Epithelial cell of alveolus of lung (primary cell): ENCODE measurements around the gene KIAA1958. TPM values are rescaled to one million over a fixed set of nuclear protein-coding genes. Genes with fewer than 3 reads are reported as not detected.

Experiments used
- total RNA-seq: library from RNA; depleted of rRNA; stranded (reverse); fragments of >200 nt; gene quantifications from 2 replicates; pipeline ENCODE4 v1.2.1, GENCODE V29; 2015

Gene KIAA1958
- total RNA-seq = 1.2 and 3.0 TPM in 2 replicates

GRCh38 chr9:112486221-112487007, at the start of gene KIAA1958:
KIAA1958 (plus strand) TSS chr9:112486827; CDS start chr9:112574081, 87,254 bp downstream.

GRCh38 chr9:112717661-112718331, 231.2 kb downstream of the KIAA1958 start, which contains the start of gene INIP:
INIP (minus strand) TSS chr9:112718117; CDS start chr9:112716485, 1,632 bp downstream.

Other genes with a start within 250 kb of the KIAA1958 start
- gene PTBP3, start 153.2 kb upstream of the KIAA1958 start, total RNA-seq = 18.9 and 25.3 TPM in 2 replicates
- 20.0 and 28.5 TPM in 2 replicates for gene HSDL2, start 106.7 kb upstream of the KIAA1958 start, total RNA-seq
- 16.2 and 18.2 TPM in 2 replicates for gene INIP, start 231.3 kb downstream of the KIAA1958 start, total RNA-seq